GM18907 (cell line): ENCODE results near the gene ATR.
"Not testable (repeated sequence)": the region's sequence is repeated elsewhere in the genome, so short reads cannot be mapped to it uniquely, and the experiment has no call there.

Experiments used
- ATAC-seq: cut with Tn5 transposase; IDR thresholded peaks from one replicate; pipeline ENCODE4 v1.9.1; 2021; ENCODE audit warnings: mild to moderate bottlenecking, moderate library complexity; ENCODE audit not compliant: unreplicated experiment

ATR gene

DNA sequence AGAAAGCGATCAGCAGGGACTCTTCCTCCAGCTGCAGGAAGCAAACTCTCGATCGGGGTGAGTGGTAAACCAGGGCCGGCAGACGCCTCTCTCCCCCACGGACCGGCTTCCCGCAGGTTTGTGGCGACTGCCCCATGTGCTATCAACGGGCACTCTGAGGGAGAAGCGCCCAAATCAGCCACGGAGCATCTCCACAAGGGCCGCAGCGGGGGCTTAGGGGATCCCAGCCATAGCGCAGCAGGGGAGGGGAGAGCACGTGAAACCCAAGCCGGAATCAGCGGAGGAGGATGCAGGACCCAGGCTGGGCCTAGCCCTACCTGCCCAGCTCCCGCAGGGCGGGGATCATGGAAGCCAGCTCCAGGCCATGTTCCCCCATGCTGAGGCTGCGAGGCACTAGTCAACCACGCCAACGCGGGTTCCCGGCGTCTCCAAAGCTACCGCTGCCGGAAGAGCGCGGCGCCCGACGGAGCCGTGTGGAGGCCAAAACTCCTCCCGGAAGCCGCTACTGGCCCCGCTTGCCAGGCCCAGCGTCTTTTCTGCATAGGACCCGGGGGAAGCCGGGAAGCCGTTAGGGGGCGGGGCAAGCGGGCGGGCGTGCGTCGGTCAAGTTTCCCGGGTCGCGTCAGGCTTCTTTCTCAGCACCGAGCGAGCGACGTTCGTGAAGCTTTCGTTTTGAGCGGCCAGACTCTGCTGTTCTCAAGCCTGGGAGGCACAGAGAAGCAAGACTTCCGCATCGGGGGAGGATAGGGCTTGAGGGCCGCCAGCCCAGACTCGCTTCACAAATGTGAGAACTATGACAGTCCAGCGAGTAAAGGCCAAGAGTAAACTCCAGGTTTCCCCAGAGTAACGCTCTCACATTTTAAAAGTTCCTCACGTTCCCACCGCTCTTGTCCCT is at the start of gene ATR:
Gene ATR, minus strand, starts transcription at position 405 of the 895 bp plus-strand sequence. Its CDS starts 29 bp downstream, at position 376.
- ATAC-seq = peak; percentile 95

- ATAC-seq = no peak
These were observed 48.4 kb upstream of the ATR start for GRCh38 chr3:142626971-142627370.

DNA sequence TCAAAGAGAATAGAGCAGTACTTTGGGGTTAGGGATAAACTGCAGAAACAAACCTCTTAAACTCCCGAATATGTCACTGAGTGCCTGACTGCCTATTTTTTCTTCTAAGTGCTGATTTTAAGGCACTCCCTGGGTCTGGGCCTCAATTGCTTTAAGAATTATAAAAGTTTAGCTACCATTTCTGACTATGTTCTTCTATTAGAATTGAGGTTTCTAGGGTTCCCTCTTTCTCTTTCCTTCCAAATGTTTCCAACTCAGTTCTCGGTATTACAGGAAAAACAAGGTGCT is 46.6 kb upstream of the ATR start:
- ATAC-seq = no peak

- ATAC-seq = no peak
These were observed 46.0 kb upstream of the ATR start for GRCh38 chr3:142624341-142625152.

- no peak for ATAC-seq
These were observed 44.7 kb upstream of the ATR start for GRCh38 chr3:142623194-142623593.

- ATAC-seq = no peak
These were observed 43.9 kb upstream of the ATR start for GRCh38 chr3:142622405-142622804.

DNA sequence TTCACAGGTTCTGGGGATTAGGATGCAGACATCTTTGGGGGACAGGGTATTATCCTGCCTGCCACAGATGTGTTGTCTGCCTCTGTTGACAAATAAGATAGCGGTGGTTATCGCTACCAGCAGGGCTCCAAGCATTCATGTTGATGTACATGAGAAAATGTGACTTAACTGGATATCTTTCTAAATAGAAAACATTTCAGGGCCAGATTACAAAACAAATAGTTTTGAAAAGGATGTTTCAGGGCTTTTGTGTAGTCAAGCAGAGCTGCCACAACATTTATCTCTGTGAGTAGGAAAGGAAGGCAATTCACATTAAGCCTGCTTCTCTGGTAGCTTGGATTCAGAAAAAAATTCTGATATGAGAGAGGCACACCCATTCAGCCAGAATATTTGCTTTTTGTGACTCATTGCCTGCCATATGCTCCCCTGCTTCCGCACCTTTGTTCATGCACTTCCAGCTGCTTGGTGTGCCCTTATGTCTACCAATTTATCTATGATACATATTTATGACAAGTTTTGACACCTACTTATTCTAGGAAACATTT is 40.5 kb upstream of the ATR start:
- no peak for ATAC-seq

DNA sequence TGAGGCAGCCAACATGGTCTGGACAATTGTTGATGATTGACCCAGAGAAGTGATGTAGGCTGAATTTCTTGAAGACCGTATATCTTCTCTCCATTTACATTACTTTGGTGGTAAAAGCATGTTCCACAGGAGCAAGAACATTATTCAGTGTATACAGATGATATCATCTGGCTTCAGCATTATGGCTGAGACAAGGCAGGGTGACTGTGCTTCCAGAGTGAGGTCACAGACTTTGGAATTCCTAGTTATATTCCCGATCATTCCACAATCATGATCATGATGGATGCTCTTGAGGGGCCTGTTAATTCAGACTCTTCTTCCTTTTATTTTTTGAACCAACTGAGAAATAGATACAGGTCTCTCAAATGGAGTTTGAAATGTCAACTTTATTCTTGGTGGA is 36.6 kb upstream of the ATR start:
- ATAC-seq = no peak

DNA sequence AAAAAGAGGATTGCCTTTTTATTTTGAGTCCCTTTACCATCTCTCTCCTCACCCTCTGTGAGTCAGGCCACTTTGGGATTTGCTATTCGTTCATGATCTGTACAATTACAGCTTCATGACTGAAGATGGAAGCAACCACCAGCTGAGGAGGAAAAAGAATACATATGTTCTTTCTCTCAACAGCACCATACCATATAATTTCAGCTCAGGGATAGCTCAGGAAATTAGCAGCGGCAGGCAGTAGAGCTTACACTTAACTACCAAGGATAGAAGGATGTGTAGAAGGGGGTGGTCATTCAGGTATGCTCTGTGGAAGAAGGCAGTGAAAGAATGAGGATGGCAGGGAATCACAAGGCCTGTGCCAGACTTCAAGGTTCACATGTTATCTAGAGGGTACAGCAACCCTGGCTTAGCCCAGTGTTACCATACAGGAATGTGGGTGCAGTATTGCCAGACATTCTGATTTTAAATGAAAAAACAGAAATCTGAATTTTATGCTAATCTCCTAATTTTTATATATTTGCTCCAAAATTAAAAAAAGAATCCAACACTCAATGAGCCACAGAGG is 35.6 kb upstream of the ATR start:
- no peak for ATAC-seq

GRCh38 chr3:142613491-142613890 is 35.0 kb upstream of the ATR start:
- ATAC-seq = no peak

DNA sequence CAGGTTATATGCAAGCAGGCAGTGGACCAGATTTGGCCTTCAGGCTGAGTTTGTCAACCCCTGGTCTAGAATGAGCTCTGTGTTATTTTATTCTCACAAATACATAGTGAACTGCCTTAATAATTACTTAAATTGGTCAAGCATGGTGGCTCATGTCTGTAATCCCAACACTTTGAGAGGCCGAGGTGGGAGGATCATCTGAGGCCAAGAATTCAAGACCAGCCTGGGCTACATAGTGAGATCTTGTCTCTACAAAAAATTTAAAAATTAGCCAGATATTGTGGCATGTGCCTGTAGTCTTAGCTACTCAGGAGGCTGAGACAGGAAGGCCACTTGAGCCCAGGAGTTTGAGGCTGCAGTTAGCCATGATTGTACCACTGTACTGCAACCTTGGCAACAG is 32.7 kb upstream of the ATR start:
- ATAC-seq = no peak

DNA sequence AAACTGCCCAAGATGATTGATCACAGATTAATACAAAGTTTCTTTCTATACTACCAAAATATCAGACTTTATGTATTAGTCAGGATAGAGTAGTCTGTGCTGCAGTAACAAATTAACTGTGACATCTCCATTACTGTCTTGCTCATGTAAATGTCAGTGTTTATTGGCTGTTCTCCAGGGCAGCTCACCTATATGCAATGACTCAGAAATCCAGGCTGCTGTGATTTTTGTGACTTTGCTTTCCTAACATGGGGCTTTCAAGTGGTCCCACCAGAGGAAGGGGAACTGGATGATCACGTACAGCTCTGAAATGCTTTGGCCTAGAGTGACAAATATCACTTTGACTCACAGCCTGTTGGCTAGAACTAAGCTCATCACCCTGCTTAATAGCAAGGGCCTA is 30.6 kb upstream of the ATR start:
- no peak for ATAC-seq

GRCh38 chr3:142608631-142609030 is 30.1 kb upstream of the ATR start:
- ATAC-seq = no peak

GRCh38 chr3:142604940-142605339 is 26.4 kb upstream of the ATR start:
- ATAC-seq = peak; percentile 76

GRCh38 chr3:142603386-142603705 is 24.8 kb upstream of the ATR start:
- not testable (repeated sequence) for ATAC-seq

DNA sequence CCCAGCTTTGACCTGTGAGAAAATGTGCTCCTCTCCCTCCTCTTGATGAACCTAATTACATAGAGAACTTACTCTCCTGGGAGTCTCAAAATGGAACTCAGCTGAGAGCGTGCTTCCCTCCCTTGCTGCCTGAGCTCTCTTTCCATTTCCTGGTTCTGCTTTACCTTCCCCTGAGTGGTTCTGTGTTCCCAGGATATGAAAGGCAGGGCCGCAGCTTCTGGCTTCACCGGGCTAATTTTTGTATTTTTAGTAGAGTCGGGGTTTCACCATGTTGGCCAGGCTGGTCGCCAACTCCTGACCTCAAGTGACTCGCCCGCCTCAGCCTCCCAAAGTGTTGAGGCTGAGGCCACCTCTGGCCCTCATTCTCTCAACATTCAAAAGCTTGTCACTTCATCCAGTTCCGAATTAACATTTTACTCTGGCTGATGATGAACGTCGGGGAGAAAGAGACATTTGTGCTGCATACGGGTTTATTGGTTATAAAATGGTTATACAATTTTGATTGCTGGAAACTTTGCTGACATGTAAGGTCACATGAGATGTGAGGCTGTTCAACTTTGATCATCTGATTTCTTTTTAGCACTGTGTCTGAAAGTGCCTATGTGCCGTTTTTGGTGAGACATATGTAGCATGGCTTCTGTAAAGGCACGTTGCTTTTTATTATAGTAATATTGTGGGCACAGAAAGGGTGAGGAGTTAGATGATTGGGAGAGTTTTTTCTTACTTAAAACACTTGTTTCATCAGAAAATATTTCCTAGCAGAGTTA is 24.3 kb upstream of the ATR start:
- no peak for ATAC-seq

GRCh38 chr3:142601713-142602112 is 23.2 kb upstream of the ATR start:
- no peak for ATAC-seq

GRCh38 chr3:142597906-142598305 is 19.4 kb upstream of the ATR start:
- ATAC-seq = no peak

DNA sequence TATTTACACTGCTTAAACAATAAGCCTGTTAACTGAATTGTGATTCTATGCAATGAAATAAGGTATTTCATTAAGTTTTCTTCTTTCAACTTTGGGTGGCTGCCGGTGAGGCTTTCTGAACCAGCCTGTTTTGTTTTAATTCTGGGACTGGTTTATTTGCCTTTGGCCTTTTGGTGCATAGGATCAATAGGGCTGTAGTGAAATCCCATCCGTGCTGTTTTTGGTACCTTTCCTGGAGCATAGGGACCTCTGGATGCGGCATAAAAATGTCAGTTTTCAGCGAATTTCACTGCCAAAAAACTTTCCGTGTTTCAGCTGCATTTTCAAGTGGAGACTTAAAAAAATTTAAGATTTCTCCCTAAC is 18.2 kb upstream of the ATR start:
- no peak for ATAC-seq

- peak; percentile 88 for ATAC-seq
These were observed 17.6 kb upstream of the ATR start, which contains the start of gene PLS1 for GRCh38 chr3:142595951-142596725. TSS of gene PLS1 (plus strand) at chr3:142596393. CDS start at chr3:142664238, 67,845 bp downstream.
